ENCODE results near the gene SUDS3.

SUDS3 gene

GRCh38 chr12:118356809-118357256 lies 19.5 kb upstream of the SUDS3 start:
- no peak for DNase-seq (ENCODE audit: low read depth)

GRCh38 chr12:118357257-118358007 lies 18.9 kb upstream of the SUDS3 start:
- peak; percentile 49 for DNase-seq (ENCODE audit: low read depth)

GRCh38 chr12:118358008-118358359 lies 18.4 kb upstream of the SUDS3 start:
- DNase-seq (ENCODE audit: low read depth): no peak

GRCh38 chr12:118358612-118359540 lies 17.5 kb upstream of the SUDS3 start:
- no peak for DNase-seq (ENCODE audit: low read depth)

GRCh38 chr12:118359541-118359915 lies 16.8 kb upstream of the SUDS3 start:
- DNase-seq (ENCODE audit: low read depth): no peak

- DNase-seq (ENCODE audit: low read depth): no peak
Measured at GRCh38 chr12:118361092-118361404, 15.3 kb upstream of the SUDS3 start.

GRCh38 chr12:118361889-118362288 lies 14.5 kb upstream of the SUDS3 start:
- DNase-seq (ENCODE audit: low read depth): no peak

GRCh38 chr12:118368821-118369220 lies 7.5 kb upstream of the SUDS3 start:
- DNase-seq (ENCODE audit: low read depth): no peak

- DNase-seq (ENCODE audit: low read depth): no peak
Measured at GRCh38 chr12:118370601-118371000, 5.8 kb upstream of the SUDS3 start.

- DNase-seq (ENCODE audit: low read depth): no peak
Measured at GRCh38 chr12:118371321-118372282, 4.8 kb upstream of the SUDS3 start.

- peak; percentile 98 for DNase-seq (ENCODE audit: low read depth)
Measured at GRCh38 chr12:118372541-118373495, 3.5 kb upstream of the SUDS3 start, which contains the start of gene TAOK3. Gene TAOK3, minus strand, starts transcription at chr12:118372907. Its CDS starts 117,340 bp downstream, at chr12:118255567.

- no peak for DNase-seq (ENCODE audit: low read depth)
Measured at GRCh38 chr12:118373616-118374015, 2.7 kb upstream of the SUDS3 start.

- DNase-seq (ENCODE audit: low read depth): no peak
Measured at GRCh38 chr12:118374126-118374725, 2.1 kb upstream of the SUDS3 start.

- no peak for DNase-seq (ENCODE audit: low read depth)
Measured at GRCh38 chr12:118374909-118375308, 1.4 kb upstream of the SUDS3 start.

- no peak for DNase-seq (ENCODE audit: low read depth)
Measured at GRCh38 chr12:118375348-118375747, 1.0 kb upstream of the SUDS3 start.

- DNase-seq (ENCODE audit: low read depth): no peak
Measured at GRCh38 chr12:118377021-118377883, 897 bp downstream of the SUDS3 start.

- peak; percentile 62 for DNase-seq (ENCODE audit: low read depth)
Measured at GRCh38 chr12:118377884-118378470, 1.6 kb downstream of the SUDS3 start.

GRCh38 chr12:118391424-118391823 lies 15.1 kb downstream of the SUDS3 start:
- DNase-seq (ENCODE audit: low read depth): no peak

GRCh38 chr12:118391836-118392235 lies 15.5 kb downstream of the SUDS3 start:
- DNase-seq (ENCODE audit: low read depth): no peak
